CD8-positive, alpha-beta memory T cell (primary cell): ENCODE measurements around the gene CNPPD1. TPM values are rescaled to one million over a fixed set of nuclear protein-coding genes. Genes with fewer than 3 reads are reported as not detected.
A peak's percentile ranks its signal among the peaks of the same experiment; 100 is the strongest.

Experiments
- CTCF ChIA-PET: fragments of 350-600 bp; sonication (Branson Sonifier 250); formaldehyde crosslinking; loops from one replicate; lab custom pipeline; 2021; ENCODE audit warnings: antibody characterized with exemption; lab: Charles Lee
- POLR2A ChIA-PET: fragments of 350-600 bp; sonication (Branson Sonifier 250); formaldehyde crosslinking; loops from one replicate; lab custom pipeline; 2021; ENCODE audit warnings: antibody characterized with exemption; lab: Charles Lee
- DNase-seq, 5 donors: peaks; one replicate each; pipeline versions ENCODE4 v3.0.0 to v3.0.0-alpha.2; 2020 to 2022; ENCODE audit warnings: mixed read lengths in 1 of 5
- H3K27ac ChIP-seq: one replicate; pipeline ENCODE4 v1.7.0; 2013; ENCODE audit warnings: low read depth, mild to moderate bottlenecking, low read length, moderate library complexity
- H3K27me3 ChIP-seq: 2 replicates; pipeline ENCODE4 v1.7.0; 2013; ENCODE audit warnings: low read length, mild to moderate bottlenecking; ENCODE audit not compliant: insufficient read depth, poor library complexity, severe bottlenecking
- H3K36me3 ChIP-seq: 2 replicates; pipeline ENCODE4 v1.7.0; 2013; ENCODE audit warnings: mild to moderate bottlenecking, low read length, moderate library complexity; ENCODE audit not compliant: insufficient read depth
- H3K4me1 ChIP-seq: 2 replicates; pipeline ENCODE4 v1.7.0; 2013; ENCODE audit warnings: mild to moderate bottlenecking, low read length, moderate library complexity; ENCODE audit not compliant: insufficient read depth
- H3K4me3 ChIP-seq: 2 replicates; pipeline ENCODE4 v1.7.0; 2013; ENCODE audit warnings: mild to moderate bottlenecking, low read length
- H3K9me3 ChIP-seq: 2 replicates; pipeline ENCODE4 v1.7.0; 2013; ENCODE audit warnings: mild to moderate bottlenecking, low read length
- H3K27ac Mint-ChIP-seq, 8 donors: one replicate each; pipeline ENCODE4 v1.8.0; 2020 to 2021; ENCODE audit warnings: mixed read lengths in 8 of 8, mild to moderate bottlenecking in 6 of 8, inconsistent platforms in 3 of 8, moderate library complexity in 3 of 8
- H3K27me3 Mint-ChIP-seq, 2 donors: one replicate each; pipeline ENCODE4 v1.8.0; 2020 to 2021; ENCODE audit warnings: mixed read lengths in 2 of 2, mild to moderate bottlenecking in 1 of 2, moderate library complexity in 1 of 2
- H3K36me3 Mint-ChIP-seq, 3 donors: one replicate each; pipeline ENCODE4 v1.8.0; 2020 to 2021; ENCODE audit warnings: mixed read lengths in 3 of 3, inconsistent platforms in 1 of 3, mild to moderate bottlenecking in 1 of 3
- H3K4me1 Mint-ChIP-seq, 3 donors: one replicate each; pipeline ENCODE4 v1.8.0; 2020 to 2021; ENCODE audit warnings: mixed read lengths in 3 of 3, inconsistent platforms in 1 of 3, mild to moderate bottlenecking in 1 of 3
- H3K4me3 Mint-ChIP-seq, 7 donors: one replicate each; pipeline ENCODE4 v1.8.0; 2020 to 2021; ENCODE audit warnings: mixed read lengths in 7 of 7, mild to moderate bottlenecking in 6 of 7, moderate library complexity in 4 of 7, inconsistent platforms in 2 of 7
- H3K9me3 Mint-ChIP-seq, 5 donors: one replicate each; pipeline ENCODE4 v1.8.0; 2020 to 2022; ENCODE audit warnings: mixed read lengths in 5 of 5, mild to moderate bottlenecking in 3 of 5, moderate library complexity in 2 of 5, inconsistent platforms in 1 of 5
- polyA plus RNA-seq: library from polyadenylated mRNA; unstranded; fragments of 300-500 nt; fragmentation: Illumina TruSeq; gene quantifications from one replicate; pipeline ENCODE4 v1.2.3, GENCODE V29; 2021
- total RNA-seq, 2 experiments: library from RNA; stranded (reverse); gene quantifications; one replicate each; pipeline ENCODE4 v1.2.3, GENCODE V29; 2021

CNPPD1 gene
- total and polyA plus RNA-seq, 3 experiments from 2014 or later: 66.2 to 74.3 (median 67.0) TPM

DNA sequence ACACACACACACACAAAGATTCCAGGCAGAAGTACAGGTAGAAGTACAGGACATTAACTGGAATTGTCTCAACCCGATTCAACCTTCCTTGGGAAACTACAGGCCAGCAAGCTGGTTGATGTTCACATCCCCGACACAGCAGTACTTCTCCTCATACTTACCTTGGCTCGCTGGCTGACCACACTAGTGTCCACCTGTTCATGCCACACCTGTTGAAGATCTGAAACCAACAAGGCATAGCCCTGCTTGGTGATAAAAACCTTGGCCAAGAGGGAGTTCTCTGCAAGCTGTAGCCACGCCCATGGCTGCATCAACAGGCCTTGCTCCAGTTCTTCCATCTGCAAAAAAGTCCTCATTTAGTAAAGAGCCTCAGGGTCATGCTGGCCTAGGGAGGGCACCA, 18.7 kb downstream of the CNPPD1 start:
- ChIA-PET CTCF (interaction anchor here (1.6 to 8.0 kb wide), 10 partner anchors 14 to 178 kb away, joined by 3 to 70 read pairs (median 31); partner anchors contain the start of genes CNPPD1 and ZFAND2B), POLR2A (interaction anchor here (1.1 to 2.5 kb wide), 2 partner anchors 18 to 53 kb away, joined by 4 to 11 read pairs; partner anchors contain the start of gene CNPPD1)
- Histone ChIP-seq H3K4me3 (no peak overlapping the region), H3K27me3 (no peaks in the 10 kb centered on the region), H3K36me3 (peaks cover 23% of the 10 kb centered on the region), H3K27ac (no peak overlapping the region), H3K9me3 (no peaks in the 10 kb centered on the region), H3K4me1 (peaks cover 13% of the 10 kb centered on the region)
- Mint-ChIP-seq H3K9me3 (no peaks in the 10 kb centered on the region), H3K27me3 (peaks cover 0 to 2% of the 10 kb centered on the region in 2 donors), H3K36me3 (peaks cover 0 to 38% (median 7%) of the 10 kb centered on the region in 3 donors), H3K4me1 (peaks cover 16 to 20% (median 17%) of the 10 kb centered on the region in 3 donors), H3K27ac (peak overlapping the region in 2 of 8 donors; percentile 0 to 65), H3K4me3 (no peak overlapping the region)
- no peak for DNase-seq

DNA sequence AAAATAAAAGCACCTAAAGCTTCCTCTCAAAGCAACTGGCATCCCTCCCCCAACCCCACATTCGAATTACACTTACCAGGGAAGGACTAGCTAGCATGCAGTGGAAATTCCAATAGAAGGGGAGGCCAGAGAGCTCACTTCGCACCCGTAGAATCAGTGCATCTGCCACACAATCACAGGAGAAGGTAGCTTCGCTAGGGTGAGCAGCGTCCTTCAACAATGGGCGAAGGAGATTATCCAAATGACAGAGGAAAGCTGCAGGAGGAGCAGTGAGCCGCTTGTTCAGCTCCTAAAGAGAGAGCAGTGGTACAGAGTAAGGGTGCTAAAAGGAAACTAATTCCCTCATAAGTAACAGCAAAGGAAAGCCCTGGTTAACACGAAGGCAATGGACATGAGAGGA, 19.3 kb downstream of the CNPPD1 start:
- Mint-ChIP-seq H3K27me3 (peaks cover 0 to 2% of the 10 kb centered on the region in 2 donors), H3K4me3 (peak overlapping the region in 1 of 7 donors; percentile 42), H3K4me1 (peaks cover 16 to 20% (median 17%) of the 10 kb centered on the region in 3 donors), H3K36me3 (peaks cover 0 to 39% (median 7%) of the 10 kb centered on the region in 3 donors), H3K9me3 (no peaks in the 10 kb centered on the region), H3K27ac (no peak overlapping the region)
- ChIA-PET CTCF (interaction anchor here (1.2 to 8.0 kb wide), 10 partner anchors 19 to 305 kb away, joined by 3 to 70 read pairs (median 16); partner anchors contain the start of gene CNPPD1), POLR2A (no interaction called here)
- Histone ChIP-seq H3K4me3 (no peak overlapping the region), H3K27me3 (no peaks in the 10 kb centered on the region), H3K4me1 (peaks cover 13% of the 10 kb centered on the region), H3K9me3 (no peaks in the 10 kb centered on the region), H3K27ac (no peak overlapping the region), H3K36me3 (peaks cover 23% of the 10 kb centered on the region)
- no peak for DNase-seq

DNA sequence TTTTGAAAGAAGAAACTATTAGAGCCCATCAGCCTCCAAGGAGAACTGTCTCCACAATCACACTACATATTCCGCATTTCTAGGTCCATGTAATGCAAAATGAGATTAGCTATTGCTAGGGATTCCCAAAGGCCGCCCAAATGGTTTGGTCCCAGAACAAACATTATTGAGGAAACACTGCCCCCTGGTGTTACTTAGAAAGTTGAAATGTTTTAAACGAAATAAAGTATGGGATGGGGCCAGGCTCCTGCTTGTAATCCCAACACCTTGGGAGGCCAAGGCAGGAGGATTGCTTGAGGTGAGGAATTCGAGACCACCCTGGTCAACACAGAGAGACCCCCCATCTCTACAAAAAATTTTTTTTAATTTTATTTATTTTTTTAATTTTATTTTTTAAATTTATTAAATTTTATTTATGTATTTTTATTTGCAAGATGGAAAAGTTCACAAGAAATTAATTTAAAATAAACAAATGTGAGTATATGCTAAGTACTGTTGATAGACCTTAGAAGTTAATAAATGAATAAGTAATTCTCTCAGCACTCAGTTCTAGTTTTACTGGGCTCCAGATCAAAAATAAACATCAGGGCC, 21.6 kb downstream of the CNPPD1 start:
- no peak overlapping the region for H3K27ac ChIP-seq
- Mint-ChIP-seq H3K4me1 (peaks cover 7 to 10% (median 8%) of the 10 kb centered on the region in 3 donors), H3K36me3 (peaks cover 5 to 51% (median 10%) of the 10 kb centered on the region in 3 donors), H3K27me3 (peaks cover 0 to 2% of the 10 kb centered on the region in 2 donors), H3K9me3 (no peaks in the 10 kb centered on the region), H3K27ac (peak overlapping the region in 1 of 8 donors; percentile 65), H3K4me3 (no peak overlapping the region)
- H3K27me3 ChIP-seq: no peaks in the 10 kb centered on the region
- POLR2A ChIA-PET: no interaction called here
- peaks cover 23% of the 10 kb centered on the region for H3K36me3 ChIP-seq
- H3K4me3 ChIP-seq: no peak overlapping the region
- DNase-seq: peak in 3 of 5 donors; percentile 44 to 60 (median 55)
- CTCF ChIA-PET: interaction anchor here (0.6 to 8.0 kb wide), 23 partner anchors 9 to 303 kb away, joined by 3 to 70 read pairs (median 4); partner anchors contain the start of genes GLB1L, SLC23A3, STK16 and TUBA4A
- no peaks in the 10 kb centered on the region for H3K9me3 ChIP-seq
- peaks cover 6% of the 10 kb centered on the region for H3K4me1 ChIP-seq

DNA sequence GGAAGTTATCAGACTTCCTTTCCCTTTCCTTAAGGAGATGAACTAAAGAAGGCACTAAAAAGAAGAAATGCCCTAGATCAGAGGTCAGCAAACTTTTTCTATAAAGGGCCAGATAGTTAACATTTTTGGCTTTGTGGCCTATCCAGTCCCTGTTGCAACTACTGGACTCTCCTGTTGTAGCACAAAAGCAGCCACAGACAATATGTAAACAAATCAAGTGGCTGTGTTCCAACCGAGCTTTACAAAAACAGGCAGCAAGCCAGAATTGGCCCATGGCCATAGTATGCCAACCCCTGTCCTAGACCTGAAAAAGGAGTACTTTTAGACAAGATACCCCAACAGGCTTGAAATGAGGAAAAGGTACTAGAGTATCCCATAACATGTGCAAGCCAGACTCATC, 27.1 kb downstream of the CNPPD1 start:
- Histone ChIP-seq H3K4me1 (no peaks in the 10 kb centered on the region), H3K4me3 (no peak overlapping the region), H3K9me3 (no peaks in the 10 kb centered on the region), H3K27me3 (no peaks in the 10 kb centered on the region), H3K27ac (no peak overlapping the region), H3K36me3 (peaks cover 15% of the 10 kb centered on the region)
- POLR2A ChIA-PET: no interaction called here
- Mint-ChIP-seq H3K4me3 (no peak overlapping the region), H3K27ac (no peak overlapping the region), H3K27me3 (no peaks in the 10 kb centered on the region), H3K36me3 (peaks cover 15 to 71% (median 18%) of the 10 kb centered on the region in 3 donors), H3K4me1 (no peaks in the 10 kb centered on the region), H3K9me3 (no peaks in the 10 kb centered on the region)
- DNase-seq: no peak
- CTCF ChIA-PET: interaction anchor here (1.1 to 2.7 kb wide), 3 partner anchors 10 to 120 kb away, joined by 3 to 11 read pairs (median 6); partner anchors contain the start of gene NHEJ1

DNA sequence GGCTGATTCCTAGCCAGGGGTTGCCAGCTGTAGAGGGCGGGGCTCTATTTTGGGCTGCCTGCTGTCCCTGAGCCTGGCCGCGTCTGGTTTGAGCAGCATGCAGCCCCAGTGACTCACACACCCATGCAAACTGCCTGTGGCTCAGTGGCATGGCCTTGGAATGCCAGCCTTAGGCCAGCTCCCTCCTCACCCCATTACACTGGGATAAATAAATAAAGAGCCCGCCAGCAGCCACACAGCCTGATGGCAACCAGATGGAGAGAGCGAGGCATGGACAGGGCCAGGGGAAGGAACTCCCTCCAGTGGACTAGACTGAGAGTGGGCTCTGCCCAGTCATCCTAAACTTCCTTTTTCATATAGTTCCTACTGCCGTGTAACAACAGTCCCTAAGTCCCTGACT, 34.4 kb downstream of the CNPPD1 start:
- no peaks in the 10 kb centered on the region for H3K4me1 ChIP-seq
- peaks cover 0 to 6% (median 0%) of the 10 kb centered on the region in 3 donors for H3K4me1 Mint-ChIP-seq
- no peaks in the 10 kb centered on the region for H3K27me3 ChIP-seq
- H3K27ac Mint-ChIP-seq: peak overlapping the region in 1 of 8 donors; percentile 32
- H3K4me3 Mint-ChIP-seq: no peak overlapping the region
- no peak for DNase-seq
- peaks cover 14% of the 10 kb centered on the region for H3K36me3 ChIP-seq
- H3K9me3 ChIP-seq: no peaks in the 10 kb centered on the region
- no peak overlapping the region for H3K27ac ChIP-seq
- no peaks in the 10 kb centered on the region for H3K27me3 Mint-ChIP-seq
- ChIA-PET CTCF (interaction anchor here (1.1 to 1.5 kb wide), 3 partner anchors 12 to 153 kb away, joined by 3 to 4 read pairs (median 3); no protein-coding TSS in a partner anchor), POLR2A (no interaction called here)
- H3K9me3 Mint-ChIP-seq: no peaks in the 10 kb centered on the region
- no peak overlapping the region for H3K4me3 ChIP-seq
- peaks cover 33 to 84% (median 34%) of the 10 kb centered on the region in 3 donors for H3K36me3 Mint-ChIP-seq

DNA sequence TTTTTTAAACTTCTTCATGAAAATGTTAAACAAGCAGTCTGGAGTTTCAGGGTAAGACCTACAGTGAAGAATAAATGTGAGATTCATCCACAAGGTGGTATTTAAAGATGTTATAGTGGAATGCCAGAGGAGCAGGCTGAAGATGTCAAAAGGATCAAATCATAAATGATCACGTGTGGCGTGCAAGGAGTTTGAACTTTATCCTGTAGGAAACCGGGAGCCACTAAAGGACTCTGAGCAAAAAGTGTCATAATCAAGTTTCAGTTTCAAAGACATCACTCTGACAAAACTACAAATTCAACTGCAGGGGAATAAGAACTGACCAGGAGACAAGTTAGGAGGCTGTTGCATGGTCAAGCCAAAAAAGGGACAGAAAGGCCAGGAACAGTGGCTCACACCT, 36.0 kb downstream of the CNPPD1 start:
- Mint-ChIP-seq H3K36me3 (peaks cover 23 to 74% (median 30%) of the 10 kb centered on the region in 3 donors), H3K27me3 (no peaks in the 10 kb centered on the region), H3K4me1 (peaks cover 0 to 9% (median 0%) of the 10 kb centered on the region in 3 donors), H3K9me3 (no peaks in the 10 kb centered on the region), H3K4me3 (no peak overlapping the region), H3K27ac (peak overlapping the region in 1 of 8 donors; percentile 2)
- H3K4me3 ChIP-seq: no peak overlapping the region
- H3K4me1 ChIP-seq: no peaks in the 10 kb centered on the region
- H3K27ac ChIP-seq: no peak overlapping the region
- H3K9me3 ChIP-seq: no peaks in the 10 kb centered on the region
- CTCF ChIA-PET: interaction anchor here (1.5 kb wide), 1 partner anchor 154 kb away, joined by 4 read pairs; no protein-coding TSS in a partner anchor
- H3K36me3 ChIP-seq: peaks cover 4% of the 10 kb centered on the region
- POLR2A ChIA-PET: no interaction called here
- no peak for DNase-seq
- H3K27me3 ChIP-seq: no peaks in the 10 kb centered on the region

DNA sequence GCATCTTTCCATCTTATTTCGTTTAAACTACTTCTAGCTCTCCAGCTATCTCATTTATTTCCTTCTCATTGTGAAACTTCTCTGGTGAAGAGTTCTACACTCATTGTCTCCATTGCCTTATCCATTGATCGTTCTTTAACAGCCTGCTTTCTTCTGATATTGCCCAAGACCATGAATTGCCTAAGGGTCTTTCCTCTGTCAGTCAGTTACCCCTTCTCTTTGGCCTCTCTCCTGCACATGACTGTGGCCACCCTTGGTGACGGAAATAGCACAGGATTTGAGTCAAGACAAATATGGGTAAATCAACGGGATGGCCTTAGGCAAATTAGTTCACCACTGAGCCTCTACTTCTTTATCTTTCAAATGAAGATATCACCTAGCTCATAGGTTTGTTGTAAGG, 42.7 kb downstream of the CNPPD1 start:
- Mint-ChIP-seq H3K4me3 (no peak overlapping the region), H3K27ac (peak overlapping the region in 2 of 8 donors; percentile 2 to 10), H3K9me3 (no peaks in the 10 kb centered on the region), H3K27me3 (no peaks in the 10 kb centered on the region), H3K36me3 (peaks cover 0 to 32% (median 22%) of the 10 kb centered on the region in 3 donors), H3K4me1 (peaks cover 2 to 9% (median 7%) of the 10 kb centered on the region in 3 donors)
- Histone ChIP-seq H3K27ac (no peak overlapping the region), H3K27me3 (no peaks in the 10 kb centered on the region), H3K9me3 (no peaks in the 10 kb centered on the region), H3K36me3 (no peaks in the 10 kb centered on the region), H3K4me1 (no peaks in the 10 kb centered on the region), H3K4me3 (no peak overlapping the region)
- CTCF ChIA-PET: interaction anchor here (1.3 to 1.5 kb wide), 2 partner anchors 15 to 76 kb away, joined by 3 read pairs; no protein-coding TSS in a partner anchor
- POLR2A ChIA-PET: no interaction called here
- DNase-seq: no peak

DNA sequence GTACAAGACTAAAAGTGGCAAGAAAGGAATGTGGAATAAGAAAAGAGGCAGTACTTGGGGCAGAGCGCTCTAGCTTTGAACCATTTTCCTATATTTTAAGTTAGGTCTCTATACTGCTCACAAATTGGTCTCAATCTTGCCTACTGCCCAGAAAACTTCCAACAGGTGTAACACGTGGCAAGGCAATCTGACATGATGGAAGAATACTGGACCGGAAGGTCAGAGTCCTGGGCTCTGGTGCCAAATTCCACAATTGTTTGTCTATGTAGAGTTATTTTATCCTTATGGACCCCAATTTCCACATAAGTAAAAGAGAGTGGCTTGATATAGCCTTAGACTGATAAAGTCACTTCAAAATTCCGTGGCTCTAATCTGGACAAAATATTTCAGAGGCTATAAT, 45.0 kb downstream of the CNPPD1 start:
- peaks cover 0 to 19% (median 8%) of the 10 kb centered on the region in 3 donors for H3K36me3 Mint-ChIP-seq
- POLR2A ChIA-PET: no interaction called here
- no peak overlapping the region for H3K27ac ChIP-seq

More for the DNA sequence above, 45.0 kb downstream of the CNPPD1 start:
- Histone ChIP-seq H3K27me3 (no peaks in the 10 kb centered on the region), H3K4me1 (no peaks in the 10 kb centered on the region), H3K4me3 (no peak overlapping the region), H3K36me3 (no peaks in the 10 kb centered on the region), H3K9me3 (no peaks in the 10 kb centered on the region)
- Mint-ChIP-seq H3K9me3 (no peaks in the 10 kb centered on the region), H3K27me3 (no peaks in the 10 kb centered on the region), H3K4me1 (peaks cover 0 to 10% (median 5%) of the 10 kb centered on the region in 3 donors), H3K27ac (peak overlapping the region in 1 of 8 donors; percentile 52), H3K4me3 (no peak overlapping the region)
- CTCF ChIA-PET: interaction anchor here (1.4 to 1.8 kb wide), 2 partner anchors 23 to 102 kb away, joined by 3 to 7 read pairs; no protein-coding TSS in a partner anchor
- no peak for DNase-seq
